ENCODE measurements around the gene EGFL6.

DNA sequence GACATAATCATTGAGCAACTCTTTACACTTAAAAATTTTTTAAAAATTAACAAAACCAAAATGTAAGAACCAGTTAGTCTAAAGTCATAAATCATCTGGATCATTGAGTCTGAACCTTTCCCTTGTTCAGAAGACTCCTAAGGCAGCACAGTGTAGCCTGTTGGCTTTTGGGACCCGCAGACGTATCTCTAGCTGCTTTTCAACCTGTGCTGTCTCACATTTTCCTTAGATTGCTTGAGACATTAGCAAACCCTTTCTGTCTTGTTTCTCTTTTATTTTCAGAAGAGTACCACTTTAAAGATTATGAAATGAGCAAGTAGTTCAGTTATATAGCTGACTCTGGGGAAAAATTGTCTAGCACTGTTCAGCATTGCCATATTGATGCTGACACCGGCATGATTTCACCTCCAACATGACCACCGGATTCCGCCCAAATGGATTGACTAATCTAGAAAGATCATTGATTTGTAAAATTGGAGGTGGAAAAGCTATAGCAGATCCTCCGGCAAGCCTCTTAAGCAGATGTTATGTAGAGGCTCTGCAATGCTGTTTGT is 92.4 kb downstream of the EGFL6 start:
- TF ChIP-seq POLR2A (IDR thresholded peaks at IDR 0.05; ENCODE audit: low read depth, low read length) (no peak), POLR2AphosphoS5 (IDR thresholded peaks at IDR 0.05; ENCODE audit: low read depth, low read length) (no peak), TAF1 (IDR thresholded peaks at IDR 0.05; ENCODE audit: borderline replicate concordance, low read depth, low read length) (no peak)

Measured in GM12892 (cell line).